Activated naive CD4-positive, alpha-beta T cell treated with anti-CD3 and anti-CD28 coated beads, Interleukin-2, amount 50 U/mL, for 16 hours (primary cell): ENCODE results near the gene PKHD1.

ENCODE experiments used
- DNase-seq: peaks from one replicate; pipeline ENCODE4 v3.0.0-alpha.2; 2020

Gene PKHD1

GRCh38 chr6:51600514-51600913 is 486.9 kb downstream of the PKHD1 start:
- no peak for DNase-seq

GRCh38 chr6:51598171-51598570 is 489.2 kb downstream of the PKHD1 start:
- no peak for DNase-seq

- DNase-seq = no peak
Measured at GRCh38 chr6:51594981-51595380, 492.4 kb downstream of the PKHD1 start.

- DNase-seq = no peak
Measured at GRCh38 chr6:51585264-51585663, 502.1 kb downstream of the PKHD1 start.

- no peak for DNase-seq
Measured at GRCh38 chr6:51584163-51584562, 503.2 kb downstream of the PKHD1 start.

GRCh38 chr6:51578994-51579393 is 508.4 kb downstream of the PKHD1 start:
- no peak for DNase-seq

- DNase-seq = no peak
Measured at GRCh38 chr6:51578362-51578761, 509.1 kb downstream of the PKHD1 start.

- no peak for DNase-seq
Measured at GRCh38 chr6:51574040-51574439, 513.4 kb downstream of the PKHD1 start.

GRCh38 chr6:51571168-51571567 is 516.2 kb downstream of the PKHD1 start:
- DNase-seq = no peak

GRCh38 chr6:51570168-51570921 is 517.1 kb downstream of the PKHD1 start:
- no peak for DNase-seq

- no peak for DNase-seq
Measured at GRCh38 chr6:51569594-51569993, 517.8 kb downstream of the PKHD1 start.

- DNase-seq = no peak
Measured at GRCh38 chr6:51568771-51569170, 518.6 kb downstream of the PKHD1 start.

- no peak for DNase-seq
Measured at GRCh38 chr6:51565472-51565871, 521.9 kb downstream of the PKHD1 start.
